Fibroblast of lung (primary cell): ENCODE results near the gene SSR2. TPM values are rescaled to one million over a fixed set of nuclear protein-coding genes. Genes with fewer than 3 reads are reported as not detected.

Experiments used
- DNase-seq, 2 donors: peaks; one replicate each; pipeline versions ENCODE4 v3.0.0 to v3.0.0-alpha.2; 2010; ENCODE audit warnings: low read depth in 2 of 2
- H2AFZ ChIP-seq: 2 replicates; pipeline ENCODE4 v1.5.1; 2012; ENCODE audit warnings: low read length, control low read depth, inconsistent platforms
- H3K27ac ChIP-seq: 2 replicates; pipeline ENCODE4 v1.5.1; 2011; ENCODE audit warnings: low read length, control low read depth; ENCODE audit not compliant: insufficient read depth
- H3K27me3 ChIP-seq: 2 replicates; pipeline ENCODE4 v1.5.1; 2011; ENCODE audit warnings: mild to moderate bottlenecking, low read length; ENCODE audit not compliant: control insufficient read depth, insufficient read depth
- H3K36me3 ChIP-seq: 2 replicates; pipeline ENCODE4 v1.5.1; 2011; ENCODE audit warnings: low read length; ENCODE audit not compliant: control insufficient read depth, insufficient read depth
- H3K4me1 ChIP-seq: 2 replicates; pipeline ENCODE4 v1.5.1; 2011; ENCODE audit warnings: low read length; ENCODE audit not compliant: control insufficient read depth, insufficient read depth; ENCODE audit errors: extremely low read depth
- H3K4me2 ChIP-seq: 2 replicates; pipeline ENCODE4 v1.5.1; 2011; ENCODE audit warnings: low read length, control low read depth; ENCODE audit not compliant: insufficient read depth; ENCODE audit errors: extremely low read depth
- H3K4me3 ChIP-seq, 4 experiments: fragments of 200-600 bp in 1 of 4; sonication (generic) in 1 of 4; replicated peaks in 1 of 4; 2 replicates each; pipeline ENCODE4 v1.5.1; 2011 to 2016; ENCODE audit warnings: low read length in 4 of 4, low read depth in 3 of 4, mild to moderate bottlenecking in 3 of 4, control low read depth in 2 of 4, inconsistent platforms in 1 of 4, mixed read lengths in 1 of 4; ENCODE audit not compliant: insufficient read depth in 1 of 4; ENCODE audit errors: control extremely low read depth in 1 of 4
- H3K79me2 ChIP-seq: 2 replicates; pipeline ENCODE4 v1.5.1; 2012; ENCODE audit warnings: mild to moderate bottlenecking, low read length, inconsistent platforms; ENCODE audit not compliant: control insufficient read depth, insufficient read depth
- H3K9ac ChIP-seq: 2 replicates; pipeline ENCODE4 v1.5.1; 2011; ENCODE audit warnings: mild to moderate bottlenecking, low read length, control low read depth; ENCODE audit not compliant: insufficient read depth
- H3K9me3 ChIP-seq: 2 replicates; pipeline ENCODE4 v1.5.1; 2012; ENCODE audit warnings: low read depth, low read length; ENCODE audit not compliant: control insufficient read depth, insufficient read depth
- H4K20me1 ChIP-seq: 2 replicates; pipeline ENCODE4 v1.5.1; 2011; ENCODE audit warnings: low read length; ENCODE audit not compliant: control insufficient read depth, insufficient read depth; ENCODE audit errors: extremely low read depth
- EZH2 ChIP-seq: IDR thresholded peaks from 2 replicates; pipeline ENCODE4 v1.5.1; 2012; ENCODE audit warnings: low read length, control low read depth, mild to moderate bottlenecking; ENCODE audit errors: missing control alignments
- polyA plus RNA-seq, 2 donors: library from polyadenylated mRNA; depleted of rRNA in 1 of 2; stranded (reverse) in 1 of 2; unstranded in 1 of 2; fragments of >200 nt; gene quantifications; 2 replicates each; pipeline ENCODE4 v1.2.1, GENCODE V29; 2011 to 2012; ENCODE audit warnings: missing spikeins in 1 of 2
- total RNA-seq: library from RNA; depleted of rRNA; stranded (reverse); fragments of >200 nt; gene quantifications from 2 replicates; pipeline ENCODE4 v1.2.1, GENCODE V29; 2014
- TF ChIP-seq, protein P1 (sequence below), 2 donors: IDR thresholded peaks in 1 of 2; conservative IDR thresholded peaks in 1 of 2; 1 replicate in 1 of 2; 2 replicates in 1 of 2; pipeline ENCODE4 v1.5.1; 2011 to 2012; ENCODE audit warnings: low read length in 2 of 2, control low read depth in 1 of 2, inconsistent platforms in 1 of 2, low read depth in 1 of 2, mild to moderate bottlenecking in 1 of 2

Gene SSR2
- total and polyA plus RNA-seq, 2 donors (not counting 1 experiment from before 2014, with no cell fraction given): 304 to 673 TPM

- Histone ChIP-seq H3K36me3 (peaks cover 46% of the 10 kb centered on the region), H4K20me1 (no peaks in the 10 kb centered on the region), H3K27me3 (no peaks in the 10 kb centered on the region), H2AFZ (no peak overlapping the region), H3K4me2 (no peak overlapping the region), H3K79me2 (peaks cover 53% of the 10 kb centered on the region), H3K9me3 (no peaks in the 10 kb centered on the region), H3K9ac (no peak overlapping the region), H3K4me3 (no peak overlapping the region), H3K27ac (no peak overlapping the region), H3K4me1 (peaks cover 56% of the 10 kb centered on the region)
- DNase-seq: no peak
- TF ChIP-seq, protein P1, sequence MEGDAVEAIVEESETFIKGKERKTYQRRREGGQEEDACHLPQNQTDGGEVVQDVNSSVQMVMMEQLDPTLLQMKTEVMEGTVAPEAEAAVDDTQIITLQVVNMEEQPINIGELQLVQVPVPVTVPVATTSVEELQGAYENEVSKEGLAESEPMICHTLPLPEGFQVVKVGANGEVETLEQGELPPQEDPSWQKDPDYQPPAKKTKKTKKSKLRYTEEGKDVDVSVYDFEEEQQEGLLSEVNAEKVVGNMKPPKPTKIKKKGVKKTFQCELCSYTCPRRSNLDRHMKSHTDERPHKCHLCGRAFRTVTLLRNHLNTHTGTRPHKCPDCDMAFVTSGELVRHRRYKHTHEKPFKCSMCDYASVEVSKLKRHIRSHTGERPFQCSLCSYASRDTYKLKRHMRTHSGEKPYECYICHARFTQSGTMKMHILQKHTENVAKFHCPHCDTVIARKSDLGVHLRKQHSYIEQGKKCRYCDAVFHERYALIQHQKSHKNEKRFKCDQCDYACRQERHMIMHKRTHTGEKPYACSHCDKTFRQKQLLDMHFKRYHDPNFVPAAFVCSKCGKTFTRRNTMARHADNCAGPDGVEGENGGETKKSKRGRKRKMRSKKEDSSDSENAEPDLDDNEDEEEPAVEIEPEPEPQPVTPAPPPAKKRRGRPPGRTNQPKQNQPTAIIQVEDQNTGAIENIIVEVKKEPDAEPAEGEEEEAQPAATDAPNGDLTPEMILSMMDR (conservative IDR thresholded peaks at IDR 0.05 in 1 of 2, IDR thresholded peaks at IDR 0.05 in 1 of 2; ENCODE audit: low read depth in 1 of 2, low read length in 2 of 2): peak; percentile 27 to 38
- no peak for TF ChIP-seq EZH2
Observed at GRCh38 chr1:155966135-155966534, 54.6 kb downstream of the SSR2 start.

DNA sequence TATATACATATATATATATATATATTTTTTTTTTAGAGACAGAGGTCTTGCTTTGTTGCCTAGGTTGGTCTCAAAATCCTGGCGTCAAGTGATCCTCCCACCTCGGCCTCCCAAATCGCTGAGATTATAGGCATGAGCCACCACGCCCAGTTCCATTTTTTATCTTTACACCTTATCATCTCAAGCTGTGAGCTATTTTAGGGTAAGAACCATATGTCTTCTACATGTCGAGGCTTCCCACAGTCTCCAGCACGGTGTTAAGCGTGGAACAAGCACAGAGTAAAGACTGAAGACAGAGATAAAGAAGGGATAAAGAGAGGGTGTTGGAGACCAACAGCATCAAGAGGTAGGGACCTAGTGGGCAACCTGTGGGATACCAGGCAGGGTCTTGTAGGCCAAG is 56.6 kb downstream of the SSR2 start:
- H3K4me2 ChIP-seq: no peak overlapping the region
- H3K36me3 ChIP-seq: peaks cover 47% of the 10 kb centered on the region
- peaks cover 39% of the 10 kb centered on the region for H3K4me1 ChIP-seq
- H3K4me3 ChIP-seq: no peak overlapping the region
- no peaks in the 10 kb centered on the region for H3K27me3 ChIP-seq
- H3K9ac ChIP-seq: no peak overlapping the region
- no peak overlapping the region for H3K27ac ChIP-seq
- no peaks in the 10 kb centered on the region for H4K20me1 ChIP-seq
- TF ChIP-seq EZH2: no peak
- TF ChIP-seq, protein P1 (conservative IDR thresholded peaks at IDR 0.05 in 1 of 2, IDR thresholded peaks at IDR 0.05 in 1 of 2; ENCODE audit: low read depth in 1 of 2, low read length in 2 of 2): no peak
- peaks cover 38% of the 10 kb centered on the region for H3K79me2 ChIP-seq
- H3K9me3 ChIP-seq: no peaks in the 10 kb centered on the region
- no peak overlapping the region for H2AFZ ChIP-seq
- DNase-seq: no peak

- H3K9ac ChIP-seq: peak overlapping the region; percentile 10
- TF ChIP-seq EZH2: no peak
- TF ChIP-seq, protein P1 (conservative IDR thresholded peaks at IDR 0.05 in 1 of 2, IDR thresholded peaks at IDR 0.05 in 1 of 2; ENCODE audit: low read depth in 1 of 2, low read length in 2 of 2): no peak
Observed at GRCh38 chr1:155962599-155963211, 58.0 kb downstream of the SSR2 start.

More at GRCh38 chr1:155962599-155963211, 58.0 kb downstream of the SSR2 start:
- Histone ChIP-seq H3K4me3 (no peak overlapping the region), H2AFZ (no peak overlapping the region), H3K36me3 (peaks cover 50% of the 10 kb centered on the region), H3K9me3 (no peaks in the 10 kb centered on the region), H3K79me2 (peaks cover 25% of the 10 kb centered on the region), H3K4me1 (peaks cover 25% of the 10 kb centered on the region), H4K20me1 (peaks cover 1% of the 10 kb centered on the region), H3K4me2 (no peak overlapping the region), H3K27me3 (no peaks in the 10 kb centered on the region), H3K27ac (peak overlapping the region; percentile 6)
- peak; percentile 49 to 73 for DNase-seq
